ENCODE results near the gene SGMS2. TPM values are rescaled to one million over a fixed set of nuclear protein-coding genes. Genes with fewer than 3 reads are reported as not detected.

SGMS2 gene
- 1.00 TPM for polyA plus RNA-seq (2013, experiment 1 of 2)
- polyA plus RNA-seq (2013, experiment 2 of 2): 0.57 TPM

DNA sequence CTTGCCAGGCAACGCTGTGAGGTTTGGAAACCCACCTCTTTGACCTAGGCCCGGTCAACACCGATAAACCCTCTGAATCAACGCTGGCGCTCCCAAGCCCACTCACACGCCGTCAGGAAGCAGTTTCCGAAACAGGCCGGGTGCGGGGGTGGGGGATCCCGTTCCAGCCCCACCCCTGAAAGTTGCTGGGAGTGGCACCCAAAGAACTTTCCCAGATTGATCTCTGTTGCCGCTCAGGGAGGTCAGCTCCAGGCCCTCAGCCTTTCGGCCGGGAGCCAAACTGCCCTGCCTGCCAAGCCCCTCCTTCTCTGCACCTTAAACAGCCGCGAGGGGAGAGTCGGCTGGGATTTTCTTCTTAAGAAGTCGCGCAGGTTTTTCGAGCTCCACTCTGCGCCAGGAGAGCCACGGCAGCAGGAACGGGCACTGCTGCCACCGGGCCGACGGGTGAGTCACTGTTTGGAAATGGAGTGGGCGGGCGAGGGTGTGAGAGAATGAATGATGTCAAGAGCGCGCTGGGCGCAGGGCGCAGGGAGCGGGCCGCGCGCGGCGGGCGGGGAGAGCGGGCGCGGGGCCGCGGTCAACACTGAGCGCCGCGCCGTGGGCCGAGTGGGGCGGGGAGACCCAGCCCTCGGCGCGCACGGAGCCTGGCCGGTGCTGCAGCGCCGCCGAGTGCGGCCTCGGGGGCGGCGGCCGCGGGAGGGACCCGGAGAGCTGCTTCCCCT lies at the start of gene SGMS2:
Gene SGMS2 (plus strand): TSS at position 583 of the 722 bp plus-strand sequence. CDS start 70,622 bp downstream, outside the sequence.
- under 1% methylated on average over 65 of the region's 65 CpGs for WGBS
- Histone ChIP-seq H3K9me3 (ENCODE audit: insufficient read depth, low read depth, low read length) (no peaks in the 10 kb centered on the region), H3K4me1 (ENCODE audit: insufficient read depth, low read length) (peaks cover 8% of the 10 kb centered on the region; the same call in 1 of the 2 replicates), H3K4me3 (ENCODE audit: low read length) (peak within 1 kb of the TSS; percentile 61), H3K27me3 (ENCODE audit: insufficient read depth, low read length) (peaks cover 99% of the 10 kb centered on the region), H3K36me3 (ENCODE audit: insufficient read depth, low read length) (no peaks in the 10 kb centered on the region), H3K27ac (ENCODE audit: low read depth, low read length) (peak within 1 kb of the TSS; percentile 36; the same call in 1 of the 2 replicates), H3K9ac (ENCODE audit: low read depth, low read length) (peak within 1 kb of the TSS; percentile 32)

DNA sequence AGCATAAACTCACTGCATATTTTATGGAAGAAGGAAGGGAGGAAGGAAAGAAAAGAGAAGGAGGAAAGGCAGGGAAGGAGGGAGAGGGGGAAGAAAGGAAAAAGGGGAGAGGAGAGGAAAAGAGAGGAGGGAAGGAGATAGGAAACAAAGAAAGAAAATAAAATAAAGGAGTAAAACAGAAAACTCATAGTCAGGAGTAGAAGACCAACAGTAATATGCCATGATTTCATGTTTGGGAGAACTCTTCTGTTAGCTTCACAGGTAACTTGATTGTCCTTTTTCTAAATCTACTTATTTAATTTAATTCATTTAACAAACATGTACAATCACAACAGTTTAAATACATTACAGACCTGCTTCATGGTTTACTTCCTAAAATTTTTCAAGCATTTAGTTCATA lies 46.8 kb upstream of the SGMS2 start:
- H3K4me3 ChIP-seq (ENCODE audit: low read length): no peak overlapping the region
- no peak overlapping the region for H3K9ac ChIP-seq (ENCODE audit: low read depth, low read length)
- peaks cover 75% of the 10 kb centered on the region for H3K9me3 ChIP-seq (ENCODE audit: insufficient read depth, low read depth, low read length)
- no peaks in the 10 kb centered on the region for H3K27me3 ChIP-seq (ENCODE audit: insufficient read depth, low read length)
- H3K4me1 ChIP-seq (ENCODE audit: insufficient read depth, low read length): no peaks in the 10 kb centered on the region
- H3K27ac ChIP-seq (ENCODE audit: low read depth, low read length): no peak overlapping the region
- H3K36me3 ChIP-seq (ENCODE audit: insufficient read depth, low read length): no peaks in the 10 kb centered on the region

DNA sequence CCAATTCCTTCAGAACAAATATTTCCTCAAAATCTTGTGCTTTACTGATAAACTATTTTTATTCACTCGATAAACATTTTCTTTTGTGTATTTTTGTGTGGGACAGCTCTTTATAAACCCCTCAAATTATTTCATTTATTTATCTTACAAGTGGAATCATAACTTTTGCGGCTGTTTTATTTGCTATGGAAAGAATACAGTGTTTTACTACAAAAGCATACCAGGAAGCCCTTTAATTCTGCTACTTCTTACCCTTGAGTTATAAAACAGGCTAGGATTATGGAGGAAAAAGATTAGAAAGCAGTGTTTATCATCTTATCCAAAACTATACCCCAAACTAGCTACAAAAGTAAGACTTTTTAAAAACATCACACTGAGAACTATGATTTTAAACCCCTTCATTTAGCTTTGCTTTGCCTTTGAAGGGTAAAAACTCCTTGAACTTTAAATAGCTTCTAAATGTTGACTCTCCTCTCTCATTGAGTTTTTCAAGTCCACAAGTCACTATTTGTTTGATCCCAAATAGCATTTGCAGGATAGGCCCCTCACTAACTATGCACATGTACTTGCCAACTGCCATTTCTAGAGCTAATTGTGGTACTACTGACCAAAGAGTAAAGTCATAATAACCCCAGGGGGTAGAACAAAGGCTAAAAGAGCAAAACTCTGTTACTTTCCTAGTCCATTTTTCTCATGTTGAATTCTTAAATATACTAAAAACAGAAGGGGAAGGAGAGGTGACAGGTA lies 45.8 kb upstream of the SGMS2 start:
- no peaks in the 10 kb centered on the region for H3K36me3 ChIP-seq (ENCODE audit: insufficient read depth, low read length)
- H3K4me1 ChIP-seq (ENCODE audit: insufficient read depth, low read length): no peaks in the 10 kb centered on the region
- H3K9ac ChIP-seq (ENCODE audit: low read depth, low read length): no peak overlapping the region
- H3K27me3 ChIP-seq (ENCODE audit: insufficient read depth, low read length): no peaks in the 10 kb centered on the region
- H3K27ac ChIP-seq (ENCODE audit: low read depth, low read length): no peak overlapping the region
- no peak overlapping the region for H3K4me3 ChIP-seq (ENCODE audit: low read length)
- WGBS: no CpG with 5 or more reads among the region's 2 CpGs
- peaks cover 68% of the 10 kb centered on the region for H3K9me3 ChIP-seq (ENCODE audit: insufficient read depth, low read depth, low read length)

DNA sequence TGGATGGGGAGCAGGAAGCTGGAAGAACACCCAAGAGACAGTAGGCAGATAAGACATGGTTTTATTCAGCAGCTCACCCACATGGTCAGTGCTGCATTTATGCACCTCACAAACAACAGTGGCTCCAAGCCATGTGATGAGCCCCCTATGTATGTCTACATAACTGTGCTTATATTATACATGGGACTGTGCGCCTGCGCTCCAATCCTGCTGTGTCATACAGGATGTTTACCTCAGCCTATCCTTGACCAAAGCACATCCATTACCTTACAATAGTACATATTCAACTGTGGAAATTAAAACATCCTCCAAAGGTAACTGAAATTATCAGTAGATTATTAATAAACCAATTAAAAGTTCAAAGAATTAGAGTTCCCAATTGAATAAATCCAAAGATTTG lies 44.1 kb upstream of the SGMS2 start:
- no peaks in the 10 kb centered on the region for H3K27me3 ChIP-seq (ENCODE audit: insufficient read depth, low read length)
- 100% methylated on average over 2 of the region's 2 CpGs for WGBS

DNA sequence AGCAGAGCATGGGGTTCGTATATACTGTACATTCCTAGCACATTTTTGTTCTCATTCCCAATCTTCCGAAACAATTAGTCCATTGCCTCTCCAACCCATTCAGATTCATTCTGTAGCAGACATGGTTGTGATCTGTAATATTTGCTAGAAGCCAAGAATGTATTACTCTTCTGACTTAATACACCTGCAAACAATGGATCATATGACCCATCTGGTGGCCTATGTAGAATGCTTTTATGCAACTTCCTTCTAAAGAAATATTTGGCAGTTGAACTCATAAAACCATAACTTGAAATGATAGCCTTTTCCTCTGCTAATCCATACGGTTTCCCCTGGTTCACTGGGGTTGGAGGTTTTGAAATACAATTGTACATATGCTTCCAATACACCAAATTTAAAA lies 32.8 kb upstream of the SGMS2 start:
- H3K27me3 ChIP-seq (ENCODE audit: insufficient read depth, low read length): no peaks in the 10 kb centered on the region
- WGBS: 91% methylated on average over 2 of the region's 3 CpGs
- H3K4me1 ChIP-seq (ENCODE audit: insufficient read depth, low read length): no peaks in the 10 kb centered on the region
- H3K36me3 ChIP-seq (ENCODE audit: insufficient read depth, low read length): no peaks in the 10 kb centered on the region
- no peak overlapping the region for H3K4me3 ChIP-seq (ENCODE audit: low read length)
- H3K9ac ChIP-seq (ENCODE audit: low read depth, low read length): no peak overlapping the region
- peaks cover 25% of the 10 kb centered on the region for H3K9me3 ChIP-seq (ENCODE audit: insufficient read depth, low read depth, low read length)
- H3K27ac ChIP-seq (ENCODE audit: low read depth, low read length): no peak overlapping the region

More for the DNA sequence above, 44.1 kb upstream of the SGMS2 start:
- Histone ChIP-seq H3K36me3 (ENCODE audit: insufficient read depth, low read length) (no peaks in the 10 kb centered on the region), H3K9ac (ENCODE audit: low read depth, low read length) (no peak overlapping the region), H3K9me3 (ENCODE audit: insufficient read depth, low read depth, low read length) (peaks cover 58% of the 10 kb centered on the region), H3K4me1 (ENCODE audit: insufficient read depth, low read length) (no peaks in the 10 kb centered on the region), H3K27ac (ENCODE audit: low read depth, low read length) (no peak overlapping the region), H3K4me3 (ENCODE audit: low read length) (no peak overlapping the region)

DNA sequence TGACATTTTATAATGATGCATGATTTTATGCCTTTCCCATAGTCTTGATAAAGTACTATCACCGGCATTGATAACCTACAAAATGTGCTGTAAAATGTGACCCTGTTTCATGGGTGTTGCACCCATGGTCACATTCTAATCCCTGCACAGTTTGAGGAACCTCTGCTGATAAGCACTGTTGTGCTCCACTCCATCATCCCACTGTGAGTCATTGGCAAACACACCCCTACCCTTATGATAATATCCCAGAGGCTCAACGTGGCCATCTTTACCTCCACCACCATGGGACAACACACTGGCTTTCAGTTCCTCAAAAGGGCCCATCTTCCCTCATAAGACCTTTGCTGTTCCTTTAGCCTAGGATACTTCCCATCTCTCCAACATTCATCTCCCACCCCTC lies 32.0 kb upstream of the SGMS2 start:
- H3K9me3 ChIP-seq (ENCODE audit: insufficient read depth, low read depth, low read length): peaks cover 17% of the 10 kb centered on the region
- 92% methylated on average over 2 of the region's 2 CpGs for WGBS

DNA sequence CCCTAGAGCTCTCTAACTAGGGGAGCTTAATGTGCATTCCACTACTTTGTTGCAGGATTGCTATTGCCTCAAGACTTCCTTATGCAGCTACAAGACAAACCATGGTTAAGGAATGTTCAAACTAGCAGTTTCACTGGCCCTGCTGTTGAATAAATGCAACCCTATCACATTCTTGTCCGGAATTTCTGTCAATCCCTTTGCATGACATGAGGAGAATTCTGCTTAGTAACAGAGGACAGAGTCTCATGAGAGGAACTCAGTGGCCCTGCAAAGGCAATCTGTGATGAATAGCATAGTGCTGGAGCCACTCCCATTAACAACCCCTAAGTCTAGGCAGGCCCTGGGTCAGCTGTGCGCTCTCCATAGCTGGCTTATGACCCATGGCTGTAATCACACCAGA lies 30.7 kb upstream of the SGMS2 start:
- no peaks in the 10 kb centered on the region for H3K4me1 ChIP-seq (ENCODE audit: insufficient read depth, low read length)
- no peak overlapping the region for H3K9ac ChIP-seq (ENCODE audit: low read depth, low read length)
- WGBS: 94% methylated on average over 2 of the region's 2 CpGs
- peaks cover 5% of the 10 kb centered on the region for H3K9me3 ChIP-seq (ENCODE audit: insufficient read depth, low read depth, low read length)
- H3K36me3 ChIP-seq (ENCODE audit: insufficient read depth, low read length): no peaks in the 10 kb centered on the region
- H3K27ac ChIP-seq (ENCODE audit: low read depth, low read length): no peak overlapping the region
- H3K4me3 ChIP-seq (ENCODE audit: low read length): no peak overlapping the region
- no peaks in the 10 kb centered on the region for H3K27me3 ChIP-seq (ENCODE audit: insufficient read depth, low read length)

More for the DNA sequence above, 32.0 kb upstream of the SGMS2 start:
- H3K36me3 ChIP-seq (ENCODE audit: insufficient read depth, low read length): no peaks in the 10 kb centered on the region
- no peak overlapping the region for H3K4me3 ChIP-seq (ENCODE audit: low read length)
- H3K27me3 ChIP-seq (ENCODE audit: insufficient read depth, low read length): no peaks in the 10 kb centered on the region
- H3K27ac ChIP-seq (ENCODE audit: low read depth, low read length): no peak overlapping the region
- no peak overlapping the region for H3K9ac ChIP-seq (ENCODE audit: low read depth, low read length)
- H3K4me1 ChIP-seq (ENCODE audit: insufficient read depth, low read length): no peaks in the 10 kb centered on the region

DNA sequence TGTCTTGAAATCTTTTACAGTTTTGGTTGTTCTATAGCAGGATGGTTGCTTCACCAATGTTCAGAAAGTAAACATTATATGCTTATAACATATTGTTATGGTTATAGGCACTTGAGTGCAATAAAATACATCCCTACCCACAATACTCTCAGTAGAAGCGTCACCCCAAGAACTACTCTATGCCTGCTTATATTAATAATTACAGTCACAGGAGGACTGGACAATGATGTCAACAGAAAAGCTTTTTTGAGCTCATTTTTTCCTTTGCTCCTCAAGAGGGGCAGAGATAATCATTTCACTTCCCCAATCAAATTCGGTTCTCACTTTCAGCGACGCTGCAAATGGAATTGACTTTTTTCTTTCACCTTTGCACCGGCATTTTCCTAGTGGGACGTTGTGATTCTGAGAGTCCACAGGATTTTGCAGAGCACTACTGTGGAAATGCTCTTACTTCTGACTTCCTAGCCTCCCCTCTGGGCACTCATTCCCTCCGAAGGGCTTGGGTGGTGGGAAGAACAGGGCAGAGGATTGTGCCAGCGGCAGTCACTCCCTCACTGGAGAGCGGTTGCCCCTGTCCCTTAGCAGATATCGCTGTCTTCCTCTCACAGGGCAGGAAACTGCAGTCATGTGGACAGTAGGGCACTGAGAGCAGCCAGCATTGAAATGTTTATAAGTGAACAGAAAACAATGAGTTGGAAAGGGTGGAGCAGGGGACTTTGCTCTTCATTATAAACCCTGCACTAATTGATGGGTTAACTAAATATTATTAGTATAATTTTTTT lies 24.9 kb upstream of the SGMS2 start:
- no peaks in the 10 kb centered on the region for H3K36me3 ChIP-seq (ENCODE audit: insufficient read depth, low read length)
- H3K4me1 ChIP-seq (ENCODE audit: insufficient read depth, low read length): no peaks in the 10 kb centered on the region
- H3K9me3 ChIP-seq (ENCODE audit: insufficient read depth, low read depth, low read length): no peaks in the 10 kb centered on the region
- H3K4me3 ChIP-seq (ENCODE audit: low read length): no peak overlapping the region
- H3K27me3 ChIP-seq (ENCODE audit: insufficient read depth, low read length): no peaks in the 10 kb centered on the region
- WGBS: 96% methylated on average over 10 of the region's 10 CpGs
- no peak overlapping the region for H3K27ac ChIP-seq (ENCODE audit: low read depth, low read length)
- H3K9ac ChIP-seq (ENCODE audit: low read depth, low read length): no peak overlapping the region

DNA sequence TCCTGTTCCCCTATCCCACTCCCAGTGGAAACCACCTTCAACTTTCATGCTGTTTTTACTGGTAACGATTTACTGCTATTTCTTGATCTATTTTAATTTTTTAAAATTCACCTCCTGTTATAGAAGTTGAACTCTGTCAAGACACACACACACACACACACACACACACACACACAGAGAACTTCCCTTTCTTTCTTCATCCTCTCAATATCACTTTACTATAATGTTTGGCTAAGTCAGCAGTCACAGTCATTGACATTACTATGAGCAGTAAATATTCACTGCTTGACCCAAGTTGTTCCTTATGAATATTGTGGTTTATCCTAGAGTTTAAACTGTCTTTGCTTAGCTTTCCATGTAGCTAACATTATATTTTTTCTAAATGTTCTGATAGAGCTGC lies 24.0 kb upstream of the SGMS2 start:
- Histone ChIP-seq H3K4me1 (ENCODE audit: insufficient read depth, low read length) (no peaks in the 10 kb centered on the region), H3K4me3 (ENCODE audit: low read length) (no peak overlapping the region), H3K36me3 (ENCODE audit: insufficient read depth, low read length) (no peaks in the 10 kb centered on the region), H3K27ac (ENCODE audit: low read depth, low read length) (no peak overlapping the region), H3K9me3 (ENCODE audit: insufficient read depth, low read depth, low read length) (no peaks in the 10 kb centered on the region), H3K9ac (ENCODE audit: low read depth, low read length) (no peak overlapping the region), H3K27me3 (ENCODE audit: insufficient read depth, low read length) (no peaks in the 10 kb centered on the region)
- WGBS: 87% methylated on average over 1 of the region's 1 CpG

DNA sequence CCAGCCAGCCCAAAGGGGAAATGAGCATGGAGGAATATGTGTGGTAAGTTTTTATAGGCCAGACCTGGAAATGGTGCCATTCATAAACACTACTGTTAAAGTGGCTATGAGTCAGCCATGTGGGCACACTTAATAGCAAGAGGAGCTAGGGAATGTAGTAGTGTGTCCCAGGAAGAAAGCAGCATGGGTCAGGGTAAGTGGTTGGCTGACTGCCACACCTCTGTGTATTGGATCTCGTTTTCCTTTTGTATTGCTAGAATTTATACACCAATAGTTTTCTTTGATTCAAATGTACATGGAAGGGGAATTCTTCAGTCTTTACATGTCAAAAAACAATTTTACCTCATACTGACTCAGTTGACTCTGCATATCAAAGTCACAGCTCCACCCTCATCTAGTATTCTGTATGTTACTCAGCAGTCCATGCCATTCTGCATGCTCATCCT lies 22.9 kb upstream of the SGMS2 start:
- H3K27ac ChIP-seq (ENCODE audit: low read depth, low read length): no peak overlapping the region
- WGBS: no CpG with 5 or more reads among the region's 1 CpG
- H3K9ac ChIP-seq (ENCODE audit: low read depth, low read length): no peak overlapping the region
- H3K4me1 ChIP-seq (ENCODE audit: insufficient read depth, low read length): no peaks in the 10 kb centered on the region
- H3K4me3 ChIP-seq (ENCODE audit: low read length): no peak overlapping the region
- H3K27me3 ChIP-seq (ENCODE audit: insufficient read depth, low read length): no peaks in the 10 kb centered on the region
- H3K36me3 ChIP-seq (ENCODE audit: insufficient read depth, low read length): no peaks in the 10 kb centered on the region
- no peaks in the 10 kb centered on the region for H3K9me3 ChIP-seq (ENCODE audit: insufficient read depth, low read depth, low read length)

DNA sequence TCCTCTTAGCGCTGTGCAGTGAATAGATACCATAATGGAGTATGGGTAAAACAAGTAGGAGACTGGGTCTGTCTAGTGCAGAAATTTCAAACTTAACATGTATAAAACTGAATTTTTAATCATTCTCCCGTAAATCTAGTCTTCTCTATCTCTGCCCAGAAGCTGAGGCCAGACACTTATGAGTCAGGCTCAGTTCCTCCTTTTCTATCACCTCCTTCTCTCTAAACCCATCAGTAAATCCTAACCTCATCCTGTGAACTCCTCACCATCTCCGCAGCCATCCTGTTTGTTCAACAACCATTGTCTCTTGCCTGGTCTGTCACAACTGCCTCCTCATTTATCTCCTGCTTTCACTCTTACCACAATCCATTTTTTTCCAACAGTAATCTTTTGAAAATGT lies 19.8 kb upstream of the SGMS2 start:
- no peaks in the 10 kb centered on the region for H3K36me3 ChIP-seq (ENCODE audit: insufficient read depth, low read length)
- H3K9ac ChIP-seq (ENCODE audit: low read depth, low read length): no peak overlapping the region
- H3K4me3 ChIP-seq (ENCODE audit: low read length): no peak overlapping the region
- 95% methylated on average over 3 of the region's 3 CpGs for WGBS
- no peaks in the 10 kb centered on the region for H3K4me1 ChIP-seq (ENCODE audit: insufficient read depth, low read length)
- H3K27ac ChIP-seq (ENCODE audit: low read depth, low read length): no peak overlapping the region
- H3K27me3 ChIP-seq (ENCODE audit: insufficient read depth, low read length): no peaks in the 10 kb centered on the region
- H3K9me3 ChIP-seq (ENCODE audit: insufficient read depth, low read depth, low read length): no peaks in the 10 kb centered on the region

Data from HUES64 (cell line).